ENCODE data around the gene HSD11B1L.

HSD11B1L gene, protein sequence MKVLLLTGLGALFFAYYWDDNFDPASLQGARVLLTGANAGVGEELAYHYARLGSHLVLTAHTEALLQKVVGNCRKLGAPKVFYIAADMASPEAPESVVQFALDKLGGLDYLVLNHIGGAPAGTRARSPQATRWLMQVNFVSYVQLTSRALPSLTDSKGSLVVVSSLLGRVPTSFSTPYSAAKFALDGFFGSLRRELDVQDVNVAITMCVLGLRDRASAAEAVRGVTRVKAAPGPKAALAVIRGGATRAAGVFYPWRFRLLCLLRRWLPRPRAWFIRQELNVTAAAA

DNA sequence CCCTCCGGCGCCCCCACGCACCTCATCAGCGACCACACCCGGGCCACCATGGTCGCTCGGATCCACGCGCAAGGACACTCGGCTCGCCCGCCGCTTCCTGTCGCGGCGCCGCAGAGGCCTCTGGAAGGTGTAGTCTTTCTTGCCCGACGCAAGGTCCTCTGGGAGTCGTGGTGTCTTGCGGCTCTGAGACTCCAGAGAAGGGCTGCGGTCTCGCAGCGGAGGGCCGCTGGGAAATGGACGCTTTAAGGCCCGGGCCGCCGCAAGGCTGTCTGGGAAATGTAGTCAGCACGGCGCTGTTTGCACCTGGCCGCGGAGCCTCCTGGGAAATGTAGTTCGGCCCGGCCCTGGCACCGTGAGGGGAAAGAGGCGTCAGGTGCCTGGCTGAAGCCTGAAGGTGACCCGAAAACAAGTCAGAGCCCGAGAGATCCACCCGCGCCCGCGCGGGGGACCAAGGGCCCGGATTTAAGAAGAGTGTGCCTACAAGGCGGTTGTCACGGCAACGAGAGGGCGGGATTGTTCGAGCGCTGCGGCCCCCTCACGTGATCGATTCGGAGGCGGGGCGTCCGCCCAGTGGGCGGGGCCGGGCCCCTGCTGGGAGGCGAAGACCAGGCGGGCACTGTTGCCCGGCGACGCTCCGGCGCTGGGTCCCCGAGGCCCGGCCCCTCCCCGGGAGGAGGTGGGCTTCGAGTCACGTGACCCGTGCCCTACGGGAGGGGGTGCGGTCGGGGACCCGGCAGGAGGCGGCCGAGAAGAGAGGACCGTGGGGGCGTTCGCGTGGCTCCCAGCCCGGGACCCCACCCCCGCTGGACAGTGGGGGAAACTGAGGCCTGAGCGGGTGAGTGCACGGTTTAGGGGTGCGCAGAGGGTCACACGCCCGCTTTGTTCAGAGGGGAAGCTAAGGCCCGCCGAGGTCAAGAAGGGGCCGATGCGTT, at the start of gene HSD11B1L, which contains the start of gene MICOS13:
Gene HSD11B1L, plus strand, starts transcription at position 591 of the 932 bp plus-strand sequence. CDS start 3,806 bp downstream, outside the sequence.
Gene MICOS13, minus strand, starts transcription at position 80 of the 932 bp plus-strand sequence. Its CDS starts 30 bp downstream, at position 50.
- peak; percentile 99 for DNase-seq

DNA sequence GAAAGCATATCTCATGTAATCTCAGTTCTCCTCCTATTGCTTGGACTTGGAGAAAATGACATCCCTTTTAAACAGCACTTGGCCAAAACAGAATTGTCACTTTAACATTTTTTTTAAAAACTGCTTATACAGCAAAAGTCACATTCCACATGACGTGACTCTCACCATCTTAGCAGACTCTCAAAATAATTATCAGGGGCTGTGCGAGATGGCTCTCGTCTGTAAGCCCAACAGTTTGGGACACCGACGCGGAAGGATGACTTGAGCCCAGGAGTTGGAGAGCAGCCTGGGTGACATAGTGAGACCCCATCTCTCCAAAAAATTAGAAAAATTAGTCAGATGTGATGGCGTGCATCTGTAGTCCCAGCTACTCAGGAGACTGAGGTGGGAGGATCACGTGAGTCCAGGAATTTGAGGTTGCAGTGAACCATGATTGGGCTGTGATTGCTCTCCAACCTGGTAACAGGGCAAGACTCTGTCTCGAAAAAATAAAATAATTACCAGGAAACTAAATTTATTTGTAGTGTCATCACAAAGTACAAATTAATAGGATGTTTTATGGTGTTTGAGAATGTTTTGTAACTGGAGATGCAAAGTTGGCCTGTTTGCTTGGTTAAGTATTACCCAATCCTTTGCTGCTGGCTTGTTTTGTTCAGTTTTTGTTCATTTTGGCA, 49.1 kb upstream of the HSD11B1L start:
- no peak for DNase-seq

DNA sequence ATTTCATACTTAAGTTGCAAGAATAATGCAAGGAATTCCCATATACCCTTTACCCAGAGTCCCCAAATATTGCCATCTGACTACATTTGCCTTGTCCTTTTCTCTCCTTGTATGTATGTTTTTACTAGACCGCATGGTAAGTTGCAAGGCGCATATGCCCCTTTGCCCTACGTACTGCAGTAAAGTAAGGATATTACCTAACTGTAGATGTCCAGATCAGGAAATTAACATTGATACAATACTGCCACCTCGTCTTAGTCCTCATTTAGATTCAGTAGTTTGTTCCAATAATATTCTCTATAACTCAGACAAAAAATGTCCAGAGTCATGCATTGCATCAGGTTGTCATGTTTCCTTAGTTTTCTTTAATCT, 48.6 kb upstream of the HSD11B1L start:
- DNase-seq, result no peak

DNA sequence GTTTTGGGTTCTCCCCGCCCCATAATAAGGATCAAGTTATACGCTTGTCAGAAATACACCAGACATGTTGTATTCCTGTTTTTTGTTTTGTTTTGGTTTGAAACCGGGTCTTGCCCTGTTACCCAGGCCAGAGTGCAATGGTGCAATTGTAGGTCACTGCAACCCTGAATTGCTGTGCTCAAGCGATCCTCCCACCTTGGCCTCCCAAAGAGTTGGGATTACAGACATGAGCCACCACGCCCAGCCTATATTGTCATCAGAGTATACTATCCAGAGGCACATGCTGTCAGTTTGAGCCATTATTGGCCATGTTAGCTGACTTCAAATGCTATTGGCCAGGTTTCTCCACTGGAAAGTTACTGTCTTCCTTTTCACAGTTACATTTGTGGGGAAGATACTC, 48.2 kb upstream of the HSD11B1L start:
- DNase-seq, result no peak

DNA sequence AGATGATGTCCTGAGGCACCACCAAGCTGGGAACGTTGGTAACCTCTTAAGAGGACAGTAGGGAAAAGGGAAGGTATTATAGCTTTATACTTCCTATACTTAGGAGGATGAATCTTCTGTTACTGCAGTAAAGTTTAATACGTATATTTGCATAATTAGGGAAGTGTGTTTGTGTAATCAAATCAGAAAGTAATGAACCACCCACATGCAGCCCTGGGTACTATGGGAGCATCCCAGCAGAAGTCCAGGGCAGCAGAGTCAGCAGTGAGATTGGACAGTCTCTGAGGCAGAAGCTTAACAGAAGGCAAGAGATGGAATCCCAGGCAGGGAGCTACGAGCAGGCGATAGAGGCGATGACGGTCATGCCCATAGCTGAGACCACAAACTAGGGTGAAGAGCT, 45.4 kb upstream of the HSD11B1L start:
- no peak for DNase-seq

DNA sequence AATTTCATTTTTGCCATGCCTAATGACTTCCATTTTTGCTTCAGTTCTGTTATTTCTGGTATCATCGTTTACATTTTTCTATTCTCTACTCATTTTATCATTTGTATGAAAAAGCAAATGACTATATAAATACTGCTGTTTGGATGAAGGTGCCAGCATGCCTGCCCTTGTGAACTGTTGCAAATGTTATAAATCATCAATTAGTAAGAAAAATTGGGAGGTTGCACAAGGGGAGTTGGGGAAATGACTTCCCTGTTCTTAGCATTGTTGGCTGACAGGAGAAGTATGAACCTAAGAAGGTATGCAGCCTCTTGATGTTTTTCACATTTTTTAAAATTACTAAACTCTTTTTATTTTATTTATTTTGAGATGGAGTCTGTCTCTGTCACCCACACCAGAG, 42.9 kb upstream of the HSD11B1L start:
- DNase-seq, result no peak

DNA sequence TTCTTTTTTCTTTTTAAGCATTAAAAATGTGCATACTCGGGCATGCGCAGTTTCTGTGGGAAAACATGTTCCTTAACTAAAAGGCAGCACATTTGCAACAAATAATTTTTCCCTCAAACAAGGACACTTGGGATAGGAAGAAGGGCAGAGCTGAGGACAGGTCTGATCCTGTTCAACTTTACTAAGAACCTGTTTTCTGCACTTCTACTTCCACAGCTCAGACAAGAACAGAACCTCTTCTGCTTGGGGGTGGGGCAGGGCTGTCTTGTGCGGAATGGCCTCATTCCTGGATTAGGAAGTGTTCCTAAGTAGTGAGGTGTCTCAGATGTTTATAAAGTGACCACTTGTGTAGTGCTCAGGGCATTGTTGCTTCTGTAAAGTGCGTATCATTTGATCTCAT, 39.7 kb upstream of the HSD11B1L start:
- DNase-seq, result no peak

DNA sequence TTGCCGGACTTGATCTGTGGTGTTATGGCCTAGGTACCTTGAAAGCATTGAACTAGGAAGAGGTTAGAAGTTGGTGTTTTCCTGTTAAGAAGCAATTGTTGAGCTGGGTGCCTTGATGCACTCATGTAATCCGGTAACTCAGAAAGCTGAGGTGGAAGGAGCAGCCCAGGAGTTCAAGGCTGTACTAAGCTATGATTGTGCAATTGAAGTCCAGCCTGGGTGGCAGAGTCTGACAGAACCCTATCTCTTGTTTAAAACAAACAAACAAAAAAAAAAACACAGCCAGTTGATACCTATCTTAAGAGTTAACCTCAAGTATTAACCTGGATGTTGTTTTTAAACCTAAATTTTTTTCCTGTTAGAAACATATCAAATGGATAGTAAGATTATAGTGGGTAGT, 38.6 kb upstream of the HSD11B1L start:
- no peak for DNase-seq

DNA sequence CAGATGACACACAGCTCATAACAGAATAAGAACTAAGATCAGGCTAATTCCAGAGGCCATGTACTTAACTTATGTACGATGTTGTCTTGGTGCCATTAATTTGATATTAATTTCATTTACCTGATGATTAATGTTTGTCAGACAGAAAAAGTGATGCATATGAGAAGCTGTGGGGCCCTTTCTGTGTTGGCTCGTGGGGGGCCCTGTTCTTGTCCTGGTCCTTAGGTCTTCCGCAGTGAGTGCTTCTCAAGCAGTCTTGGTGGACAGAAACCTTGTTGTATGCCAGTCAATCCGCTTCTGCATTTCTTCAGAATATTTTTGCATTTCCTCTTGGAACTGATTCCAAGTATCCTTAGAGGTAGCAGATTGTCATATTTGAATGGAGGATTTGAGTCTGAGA, 37.8 kb upstream of the HSD11B1L start:
- DNase-seq, result no peak

DNA sequence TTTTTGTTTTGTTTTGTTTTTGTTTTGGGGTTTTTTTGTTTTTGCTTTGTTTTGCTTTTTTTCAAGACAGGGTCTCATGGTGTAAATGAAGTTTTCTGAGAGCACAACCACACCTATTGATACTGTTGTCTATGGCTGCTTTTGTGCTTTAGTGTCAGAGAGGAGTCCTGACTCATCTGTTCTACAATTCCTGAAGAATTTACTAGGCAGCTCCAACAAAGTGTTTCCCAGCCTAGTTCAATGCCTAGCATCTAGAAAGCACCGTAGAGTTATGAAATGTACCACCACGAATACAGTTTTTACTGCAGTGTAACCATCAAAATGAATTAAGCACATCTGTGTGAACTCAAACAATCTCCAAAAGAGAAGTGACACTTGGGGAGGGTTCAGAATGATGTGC, 36.8 kb upstream of the HSD11B1L start:
- no peak for DNase-seq

DNA sequence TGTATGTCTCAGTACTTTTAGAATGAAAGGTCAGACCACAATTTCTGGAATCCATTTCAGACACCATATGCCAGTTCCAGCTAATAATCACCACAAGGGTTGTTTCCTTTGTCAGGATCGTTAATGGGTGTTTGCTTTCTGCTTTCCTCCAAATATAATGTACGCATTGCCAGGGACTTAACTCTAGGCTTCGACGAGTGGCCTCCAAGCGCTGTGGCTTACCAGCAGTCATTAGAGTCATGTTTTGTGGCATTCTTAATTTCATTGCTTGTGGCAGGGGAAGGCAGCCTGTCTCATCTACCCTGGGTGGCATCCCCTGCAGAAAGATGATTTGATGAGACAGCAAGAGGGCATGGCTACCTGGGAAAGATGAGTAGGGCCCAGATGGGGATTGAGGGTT, 35.4 kb upstream of the HSD11B1L start:
- DNase-seq, result no peak

DNA sequence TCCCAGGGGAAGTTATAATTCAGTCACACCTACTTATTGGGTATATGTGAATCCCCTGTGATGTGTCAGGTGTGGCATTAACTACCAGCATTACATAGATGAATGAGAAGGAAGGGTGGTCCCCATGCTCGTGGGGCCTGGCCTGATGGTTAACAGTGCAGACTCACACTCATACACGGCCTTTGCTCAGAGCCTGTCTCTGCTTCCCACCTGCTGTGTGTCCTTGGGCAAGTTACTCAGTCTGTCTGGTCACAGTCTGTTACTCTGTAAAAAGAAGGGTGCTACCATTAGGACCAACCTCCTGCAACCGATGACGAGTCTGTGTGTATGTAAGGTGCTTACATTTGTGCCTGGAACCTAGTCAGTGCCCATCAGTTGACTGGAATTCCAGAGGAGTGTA, 34.1 kb upstream of the HSD11B1L start:
- no peak for DNase-seq

DNA sequence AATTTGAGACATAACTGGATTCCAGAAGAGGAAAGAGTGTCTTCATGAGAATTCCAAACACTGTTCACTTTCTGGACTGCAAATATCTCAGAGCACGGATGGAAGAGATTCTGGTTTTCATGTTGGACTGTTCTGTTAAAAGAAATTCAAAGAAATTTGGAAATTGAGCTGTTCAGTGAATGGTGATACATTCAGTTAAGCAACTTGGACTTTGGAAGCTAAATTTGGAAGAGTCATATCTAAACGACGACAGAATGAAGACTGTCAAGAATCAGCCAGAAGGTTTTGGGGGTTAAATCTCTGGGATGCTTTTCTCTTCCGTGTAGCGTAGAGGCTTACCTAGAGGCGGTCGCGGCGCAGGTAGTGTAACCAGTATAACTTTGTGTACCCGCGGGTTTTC, 32.4 kb upstream of the HSD11B1L start:
- DNase-seq, result no peak

DNA sequence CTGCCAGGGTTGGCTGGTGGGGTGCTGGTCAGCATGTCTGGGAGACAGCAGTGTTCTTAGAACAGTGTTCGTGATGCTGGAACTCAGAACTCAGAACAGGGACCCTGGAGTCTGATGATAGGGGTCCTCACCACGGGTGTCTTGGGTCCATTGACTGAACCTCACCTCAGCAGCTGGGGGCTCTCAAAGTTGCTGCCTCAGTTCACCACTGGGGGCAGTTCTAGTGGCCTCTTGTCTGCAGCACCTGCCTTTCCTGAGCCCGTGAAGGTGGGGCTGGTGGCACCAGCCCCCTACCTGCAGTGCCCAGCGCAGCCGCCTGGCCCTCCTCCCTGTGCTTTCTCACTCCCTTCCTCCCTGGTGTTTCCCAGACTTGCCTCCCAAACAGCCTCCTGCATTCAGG, 29.5 kb upstream of the HSD11B1L start:
- no peak for DNase-seq

DNA sequence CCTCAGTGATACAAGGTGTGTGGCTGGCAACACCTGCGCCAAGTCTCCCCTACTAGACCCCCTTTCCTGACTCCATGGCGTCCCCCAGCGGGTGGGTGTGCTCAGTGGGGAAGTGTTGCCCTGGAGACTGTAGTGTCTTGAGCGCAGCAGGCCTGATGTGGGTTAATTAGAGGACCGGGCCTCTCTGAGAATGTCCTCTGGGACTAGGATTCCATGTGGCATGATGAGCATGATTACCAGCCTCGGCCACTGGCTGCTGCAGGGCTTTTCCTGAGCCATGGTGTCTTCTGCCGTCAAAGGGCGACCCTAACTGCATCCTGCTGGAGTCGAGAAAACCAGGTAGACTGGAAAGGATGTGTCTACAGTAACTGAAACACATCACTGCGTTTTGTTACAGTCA, 28.6 kb upstream of the HSD11B1L start:
- DNase-seq, result no peak

DNA sequence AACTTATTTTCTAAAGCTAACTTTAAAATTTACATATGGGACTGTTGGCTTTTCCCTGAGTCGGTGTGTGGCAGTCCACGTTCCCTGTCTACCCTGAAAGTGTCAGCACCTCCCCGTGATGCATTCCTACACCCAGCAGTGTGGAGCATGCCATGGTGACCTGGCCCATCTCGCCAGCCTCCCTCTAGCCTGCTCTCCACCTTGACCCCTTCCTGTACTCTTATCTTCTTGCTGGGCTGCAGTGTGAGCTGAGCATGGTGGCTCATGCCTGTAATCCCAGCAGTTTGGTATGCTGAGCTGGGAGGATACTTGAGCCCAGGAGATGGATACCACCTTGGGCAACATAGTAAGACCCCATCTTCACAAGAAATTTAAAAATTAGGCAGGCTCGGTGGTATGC, 25.9 kb upstream of the HSD11B1L start:
- no peak for DNase-seq

DNA sequence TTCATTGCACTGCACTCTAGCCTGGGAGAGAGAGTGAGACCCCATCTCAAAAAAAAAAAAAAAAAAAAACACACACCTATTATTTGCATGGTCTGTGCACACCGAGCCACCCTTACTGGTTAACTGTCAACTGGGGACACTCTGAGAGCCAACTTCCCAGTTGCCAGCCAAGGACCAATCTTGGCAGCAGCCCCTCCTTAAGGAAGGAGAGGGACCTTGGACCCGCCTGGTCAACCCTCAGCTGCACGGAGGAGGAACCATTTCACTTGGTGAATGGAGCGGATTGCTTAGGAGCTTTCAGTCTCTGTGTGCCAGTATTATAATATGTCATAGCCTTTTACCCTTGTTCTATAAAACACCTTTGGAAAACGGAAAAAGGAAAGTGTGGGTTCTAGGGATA, 25.4 kb upstream of the HSD11B1L start:
- no peak for DNase-seq

DNA sequence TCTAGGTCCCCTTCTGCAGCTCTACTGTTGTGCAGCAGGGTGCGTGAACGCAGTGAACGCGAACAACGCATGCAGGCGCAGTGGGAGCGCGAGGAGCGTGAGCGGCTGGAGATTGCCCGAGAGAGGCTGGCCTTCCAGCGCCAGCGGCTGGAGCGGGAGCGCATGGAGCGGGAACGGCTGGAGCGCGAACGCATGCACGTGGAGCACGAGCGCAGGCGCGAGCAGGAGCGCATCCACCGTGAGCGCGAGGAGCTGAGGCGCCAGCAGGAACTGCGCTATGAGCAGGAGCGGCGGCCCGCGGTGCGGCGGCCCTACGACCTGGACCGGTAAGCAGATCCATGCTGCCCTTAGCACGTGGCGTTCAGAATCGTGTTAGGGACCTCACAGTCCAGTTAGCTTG, 19.3 kb upstream of the HSD11B1L start:
- no peak for DNase-seq

DNA sequence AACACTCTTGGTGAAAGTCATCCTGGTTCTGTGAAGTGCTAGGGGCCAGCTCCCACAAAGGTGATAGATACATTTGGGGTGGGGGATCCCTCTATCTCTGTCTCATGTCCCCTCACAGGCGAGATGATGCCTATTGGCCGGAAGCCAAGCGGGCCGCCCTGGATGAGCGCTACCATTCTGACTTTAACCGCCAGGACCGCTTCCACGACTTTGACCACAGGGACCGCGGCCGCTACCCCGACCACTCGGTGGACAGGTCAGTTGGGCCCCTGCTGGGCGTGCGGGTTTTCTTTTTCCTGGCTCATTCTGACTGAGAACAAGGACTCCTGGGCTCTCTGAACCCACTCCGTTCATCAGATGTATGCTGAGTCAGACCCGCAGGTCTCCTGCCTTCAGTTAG, 16.9 kb upstream of the HSD11B1L start:
- no peak for DNase-seq

DNA sequence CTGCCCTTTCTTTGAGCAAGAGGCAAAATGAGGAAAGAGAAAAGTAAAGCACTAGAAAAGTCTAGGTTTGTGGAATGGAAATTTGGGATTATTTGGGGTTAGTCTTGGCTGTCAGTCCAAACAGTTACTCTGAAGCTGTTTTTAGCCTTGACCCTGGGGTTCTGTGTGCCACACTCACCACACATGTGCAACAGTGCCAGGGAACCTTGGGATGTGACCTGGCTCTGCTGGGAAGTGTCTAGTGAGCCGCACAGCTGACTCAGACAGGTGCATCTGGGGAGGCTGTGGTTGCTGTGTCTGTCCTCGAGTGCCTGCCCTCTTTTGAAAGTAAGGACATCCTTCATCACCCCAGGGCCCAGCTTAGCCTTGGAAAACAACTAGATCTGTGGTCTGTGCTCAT, 16.3 kb upstream of the HSD11B1L start:
- no peak for DNase-seq

DNA sequence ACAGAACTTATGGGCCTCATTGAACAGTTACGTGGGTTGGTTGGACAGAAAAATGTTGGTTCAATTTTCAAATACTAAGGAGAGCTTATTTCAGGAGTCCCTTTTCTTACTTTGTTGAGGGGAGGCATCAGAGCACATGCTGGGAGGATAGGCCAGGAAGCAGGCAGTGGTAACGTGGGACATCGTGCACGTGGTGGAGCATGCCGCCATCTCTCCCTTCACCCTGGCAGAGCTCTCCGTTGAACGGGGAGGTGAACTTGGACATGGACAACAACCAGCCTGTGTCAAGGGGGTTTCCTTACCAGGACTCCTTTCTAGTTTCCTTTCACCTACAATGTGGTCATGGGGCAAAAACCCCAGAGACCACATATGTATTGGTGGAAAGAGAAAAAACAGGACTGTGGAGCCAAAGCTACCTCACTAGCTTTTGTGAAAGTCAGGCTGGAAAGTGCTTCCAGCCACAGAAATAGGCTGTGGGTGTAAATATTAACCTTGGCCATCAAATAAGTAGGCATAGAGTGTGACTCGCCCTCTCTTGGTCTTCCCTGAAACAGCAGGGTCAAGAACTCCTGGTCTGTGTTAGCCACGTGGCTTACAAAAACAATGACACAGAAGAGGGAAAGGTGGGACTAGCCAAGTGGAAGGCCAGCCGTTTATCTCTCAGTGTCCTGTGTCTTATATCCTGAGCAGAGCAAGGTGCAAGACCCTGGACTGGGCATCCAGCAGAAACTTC, 14.9 kb upstream of the HSD11B1L start:
- DNase-seq, result peak; percentile 54

DNA sequence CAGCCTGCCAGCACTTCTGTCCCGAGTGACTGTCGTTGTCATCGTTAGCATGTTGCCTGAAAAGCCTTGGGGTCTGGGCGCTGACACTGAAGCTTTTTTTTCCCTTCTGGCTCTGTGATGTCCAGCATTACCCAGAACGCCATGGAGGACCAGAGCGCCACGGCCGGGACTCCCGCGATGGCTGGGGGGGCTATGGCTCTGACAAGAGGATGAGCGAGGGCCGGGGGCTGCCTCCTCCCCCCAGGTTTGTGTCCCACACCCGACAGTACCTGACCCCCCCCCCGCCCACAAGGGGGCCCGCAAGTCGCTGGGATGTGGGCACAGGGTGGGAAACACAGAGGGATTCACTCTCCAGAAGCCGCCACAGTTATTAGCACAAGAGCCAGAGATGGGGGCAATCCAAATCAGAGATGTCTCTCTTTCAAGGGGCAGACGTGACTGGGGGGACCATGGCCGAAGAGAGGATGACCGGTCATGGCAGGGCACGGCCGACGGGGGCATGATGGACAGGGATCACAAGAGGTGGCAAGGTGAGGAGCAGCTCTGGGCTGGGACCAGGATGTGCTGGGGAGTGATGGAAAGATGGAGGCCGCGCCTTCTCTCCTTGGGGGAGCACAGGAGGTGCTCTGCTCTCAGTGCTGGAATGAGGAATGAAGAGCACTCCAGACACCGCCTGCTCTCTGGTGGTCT, 13.8 kb upstream of the HSD11B1L start:
- DNase-seq, result no peak

Measured in HCEC 1CT (cell line).